Uterus (tissue), 2 donors: ENCODE measurements around the gene KASH5.

Experiments used
- CTCF ChIP-seq, 4 experiments: fragments of 200-600 bp in 2 of 4; fragments of 450-650 bp in 2 of 4; sonication (generic) in 2 of 4; IDR thresholded peaks; one replicate each; pipeline ENCODE4 v1.5.1; 2016 to 2019; ENCODE audit warnings: antibody characterized with exemption in 4 of 4, mild to moderate bottlenecking in 2 of 4, moderate library complexity in 1 of 4
- POLR2A ChIP-seq, 2 donors: fragments of 450-650 bp; IDR thresholded peaks; one replicate each; pipeline ENCODE4 v1.6.1; 2016; ENCODE audit warnings: antibody characterized with exemption in 2 of 2, mild to moderate bottlenecking in 1 of 2, moderate library complexity in 1 of 2

- TF ChIP-seq CTCF (IDR thresholded peaks at IDR 0.05) (no peak), POLR2A (IDR thresholded peaks at IDR 0.05) (no peak)
Measured at GRCh38 chr19:49442354-49442753, 54.3 kb downstream of the KASH5 start.
